Lower lobe of right lung (tissue), 2 donors: ENCODE measurements around the gene MECR. TPM values are rescaled to one million over a fixed set of nuclear protein-coding genes. Genes with fewer than 3 reads are reported as not detected.
"Not testable (repeated sequence)": the region's sequence is repeated elsewhere in the genome, so short reads cannot be mapped to it uniquely, and the experiment has no call there.

Experiments used
- ATAC-seq, 2 donors: fragments of 200-7000 bp; cut with Tn5 transposase; one replicate each; pipeline ENCODE4 v1.9.1; 2020 to 2022; ENCODE audit warnings: mild to moderate bottlenecking in 2 of 2, moderate library complexity in 2 of 2
- DNase-seq: peaks from one replicate; pipeline ENCODE4 v3.0.0-alpha.2; 2020
- H3K27ac ChIP-seq: fragments of 200-600 bp; one replicate; pipeline ENCODE4 v1.8.0; 2022
- H3K27me3 ChIP-seq: fragments of 200-600 bp; one replicate; pipeline ENCODE4 v1.8.0; 2022; ENCODE audit warnings: low read depth
- H3K36me3 ChIP-seq: fragments of 200-600 bp; one replicate; pipeline ENCODE4 v1.8.0; 2022; ENCODE audit warnings: mild to moderate bottlenecking
- H3K4me1 ChIP-seq: fragments of 200-600 bp; one replicate; pipeline ENCODE4 v1.8.0; 2022
- H3K4me3 ChIP-seq: fragments of 200-600 bp; one replicate; pipeline ENCODE4 v1.8.0; 2022; ENCODE audit warnings: mild to moderate bottlenecking
- H3K9me3 ChIP-seq: fragments of 200-600 bp; one replicate; pipeline ENCODE4 v1.8.0; 2022
- CTCF ChIP-seq: fragments of 200-600 bp; IDR thresholded peaks from one replicate; pipeline ENCODE4 v1.8.0; 2022; ENCODE audit warnings: antibody characterized with exemption, mild to moderate bottlenecking
- intact Hi-C: fragments of 100-400 bp; cut with DNase I; formaldehyde crosslinking; loops from one replicate; pipeline ENCODE4 v1.11.0; 2022
- total RNA-seq: library from RNA; stranded (reverse); fragmentation: NEBNext Ultra II Directional; extraction: Animal tissue kit (Norgen Biotek cat#: 25700); gene quantifications from one replicate; pipeline ENCODE4 v1.2.1, GENCODE V29; 2021
- donor health status: DM: no; HTN: yes; CAD: no; lungs with severe emphysema.

MECR gene
- total RNA-seq, 1 donor from 2014 or later: 16.9 TPM

GRCh38 chr1:29238620-29239002, 7.9 kb upstream of the MECR start:
- no peaks in the 10 kb centered on the region for H3K9me3 ChIP-seq
- TF ChIP-seq CTCF: no peak
- no peaks in the 10 kb centered on the region for H3K36me3 ChIP-seq
- peak overlapping the region; percentile 73 for H3K4me3 ChIP-seq
- DNase-seq (no peak), ATAC-seq (no peak)
- peaks cover 41% of the 10 kb centered on the region for H3K4me1 ChIP-seq
- intact Hi-C loops: no loop called here
- peak overlapping the region; percentile 83 for H3K27ac ChIP-seq
- H3K27me3 ChIP-seq: peaks cover 16% of the 10 kb centered on the region

GRCh38 chr1:29237852-29238619, 7.3 kb upstream of the MECR start:
- no peak for TF ChIP-seq CTCF
- Histone ChIP-seq H3K4me1 (peaks cover 41% of the 10 kb centered on the region), H3K36me3 (no peaks in the 10 kb centered on the region), H3K27ac (peak overlapping the region; percentile 83), H3K4me3 (peak overlapping the region; percentile 73), H3K27me3 (peaks cover 16% of the 10 kb centered on the region), H3K9me3 (no peaks in the 10 kb centered on the region)
- ATAC-seq (peak; percentile 37 to 53), DNase-seq (peak; percentile 70)
- intact Hi-C loops: no loop called here

- Histone ChIP-seq H3K36me3 (no peaks in the 10 kb centered on the region), H3K9me3 (no peaks in the 10 kb centered on the region), H3K4me3 (peak overlapping the region; percentile 73), H3K4me1 (peaks cover 41% of the 10 kb centered on the region), H3K27me3 (peaks cover 16% of the 10 kb centered on the region), H3K27ac (peak overlapping the region; percentile 84)
- ATAC-seq: peak; percentile 55 to 63
- peak; percentile 74 for DNase-seq
- no peak for TF ChIP-seq CTCF
- intact Hi-C loops: no loop called here
Observed at GRCh38 chr1:29237129-29237821, 6.5 kb upstream of the MECR start.

- ATAC-seq (no peak), DNase-seq (peak; percentile 62)
- Histone ChIP-seq H3K4me3 (peak overlapping the region; percentile 73), H3K36me3 (no peaks in the 10 kb centered on the region), H3K27me3 (peaks cover 16% of the 10 kb centered on the region), H3K4me1 (peaks cover 41% of the 10 kb centered on the region), H3K9me3 (no peaks in the 10 kb centered on the region), H3K27ac (peak overlapping the region; percentile 84)
- no peak for TF ChIP-seq CTCF
- intact Hi-C loops: no loop called here
Observed at GRCh38 chr1:29236712-29237128, 6.0 kb upstream of the MECR start.

- ATAC-seq (peak; percentile 81 to 88), DNase-seq (peak; percentile 88)
- intact Hi-C loops: no loop called here
- H3K4me3 ChIP-seq: peak within 1 kb of the TSS; percentile 73
- TF ChIP-seq CTCF: peak; percentile 82
- H3K27ac ChIP-seq: peak within 1 kb of the TSS; percentile 84
- no peaks in the 10 kb centered on the region for H3K9me3 ChIP-seq
- H3K36me3 ChIP-seq: no peaks in the 10 kb centered on the region
- peaks cover 16% of the 10 kb centered on the region for H3K27me3 ChIP-seq
- peaks cover 41% of the 10 kb centered on the region for H3K4me1 ChIP-seq
Observed at GRCh38 chr1:29235955-29236711, 5.4 kb upstream of the MECR start, which contains the start of gene PTPRU. TSS of gene PTPRU (plus strand) at chr1:29236522. CDS start at chr1:29236645, 123 bp downstream.

GRCh38 chr1:29234881-29235280, 4.1 kb upstream of the MECR start:
- peaks cover 16% of the 10 kb centered on the region for H3K27me3 ChIP-seq
- ATAC-seq, intact Hi-C loops, H3K36me3 ChIP-seq, H3K27ac ChIP-seq, DNase-seq, H3K4me3 ChIP-seq, H3K9me3 ChIP-seq: not testable (repeated sequence)
- H3K4me1 ChIP-seq: peaks cover 37% of the 10 kb centered on the region
